B cell (primary cell): ENCODE data around the gene CLCC1. TPM values are rescaled to one million over a fixed set of nuclear protein-coding genes. Genes with fewer than 3 reads are reported as not detected.
A peak's percentile ranks its signal among the peaks of the same experiment; 100 is the strongest.

Experiments used
- ATAC-seq: fragments of 200-7000 bp; cut with Tn5 transposase; one replicate; pipeline ENCODE4 v1.10.0; 2021; ENCODE audit warnings: low read depth, mild to moderate bottlenecking, moderate number of reproducible peaks, moderate library complexity
- CTCF ChIA-PET: fragments of 350-600 bp; sonication (Branson Sonifier 250); formaldehyde crosslinking; loops from one replicate; lab custom pipeline; 2021; ENCODE audit warnings: antibody characterized with exemption, inconsistent platforms; lab: Charles Lee
- POLR2A ChIA-PET: fragments of 350-600 bp; sonication (Branson Sonifier 250); formaldehyde crosslinking; loops from one replicate; lab custom pipeline; 2021; ENCODE audit warnings: antibody characterized with exemption; lab: Charles Lee
- DNase-seq: peaks from one replicate; pipeline ENCODE4 v3.0.0; 2013
- H2AFZ ChIP-seq: 2 replicates; pipeline ENCODE4 v1.6.1; 2012; ENCODE audit warnings: mild to moderate bottlenecking, low read depth, low read length; ENCODE audit not compliant: insufficient read depth, poor library complexity, severe bottlenecking
- H3K27ac ChIP-seq, 2 donors: 1 replicate in 1 of 2; 2 replicates in 1 of 2; pipeline ENCODE4 v1.5.1; 2012 to 2013; ENCODE audit warnings: low read length in 2 of 2, mild to moderate bottlenecking in 2 of 2, moderate library complexity in 1 of 2
- H3K27me3 ChIP-seq, 4 experiments: fragments of 200-600 bp in 1 of 4; sonication (generic) in 1 of 4; replicated peaks in 1 of 4; 1 replicate in 2 of 4; 2 replicates in 2 of 4; pipeline versions ENCODE4 v1.6.1 to v1.7.0; 2013 to 2016; ENCODE audit warnings: low read length in 3 of 4, mild to moderate bottlenecking in 2 of 4, mixed read lengths in 1 of 4, moderate library complexity in 1 of 4; ENCODE audit not compliant: insufficient read depth in 4 of 4, control insufficient read depth in 3 of 4; ENCODE audit errors: control extremely low read depth in 1 of 4
- H3K36me3 ChIP-seq, 2 experiments: replicated peaks in 1 of 2; 1 replicate in 1 of 2; 2 replicates in 1 of 2; pipeline versions ENCODE4 v1.6.1 to v1.7.1; 2013; ENCODE audit warnings: low read length in 1 of 2; ENCODE audit not compliant: insufficient read depth in 2 of 2, control insufficient read depth in 1 of 2; ENCODE audit errors: control extremely low read depth in 1 of 2, extremely low read depth in 1 of 2
- H3K4me1 ChIP-seq, 2 donors: fragments of 200-600 bp in 1 of 2; sonication (generic) in 1 of 2; 1 replicate in 1 of 2; 2 replicates in 1 of 2; pipeline versions ENCODE4 v1.5.1 to v1.6.1; 2013 to 2017; ENCODE audit warnings: low read length in 2 of 2; ENCODE audit not compliant: control insufficient read depth in 2 of 2, insufficient read depth in 2 of 2
- H3K4me2 ChIP-seq: replicated peaks from 2 replicates; pipeline ENCODE3; 2012; ENCODE audit warnings: mild to moderate bottlenecking, low read depth, low read length; ENCODE audit not compliant: poor library complexity, severe bottlenecking
- H3K4me3 ChIP-seq, 5 experiments: fragments of 200-600 bp in 1 of 5; sonication (generic) in 1 of 5; 1 replicate in 3 of 5; 2 replicates in 2 of 5; pipeline versions ENCODE4 v1.5.1 to v1.7.0; 2011 to 2016; ENCODE audit warnings: low read length in 4 of 5, mild to moderate bottlenecking in 4 of 5, low read depth in 2 of 5, control low read depth in 1 of 5, moderate library complexity in 1 of 5; ENCODE audit not compliant: insufficient read depth in 1 of 5; ENCODE audit errors: control extremely low read depth in 1 of 5, extremely low read depth in 1 of 5
- H3K79me2 ChIP-seq: fragments of 200-600 bp; sonication (generic); one replicate; pipeline ENCODE4 v1.6.0; 2016; ENCODE audit warnings: low read length; ENCODE audit not compliant: control insufficient read depth, insufficient read depth
- H3K9ac ChIP-seq: fragments of 200-600 bp; sonication (generic); 2 replicates; pipeline ENCODE4 v1.6.1; 2017; ENCODE audit warnings: mild to moderate bottlenecking, low read length, moderate library complexity
- H3K9me3 ChIP-seq, 3 donors: one replicate each; pipeline versions ENCODE4 v1.6.1 to v1.7.1; 2013; ENCODE audit warnings: low read length in 2 of 3; ENCODE audit not compliant: control insufficient read depth in 2 of 3, insufficient read depth in 1 of 3; ENCODE audit errors: control extremely low read depth in 1 of 3
- H4K20me1 ChIP-seq: 2 replicates; pipeline ENCODE4 v1.6.0; 2012; ENCODE audit warnings: mild to moderate bottlenecking, low read length; ENCODE audit not compliant: insufficient read depth, control insufficient read depth, poor library complexity, severe bottlenecking
- H3K27ac Mint-ChIP-seq: one replicate; pipeline ENCODE4 v1.8.0; 2021; ENCODE audit warnings: mixed read lengths
- H3K27me3 Mint-ChIP-seq: one replicate; pipeline ENCODE4 v1.8.0; 2021; ENCODE audit warnings: mixed read lengths
- H3K4me1 Mint-ChIP-seq: one replicate; pipeline ENCODE4 v1.8.0; 2021; ENCODE audit warnings: mixed read lengths
- H3K4me3 Mint-ChIP-seq: one replicate; pipeline ENCODE4 v1.8.0; 2021; ENCODE audit warnings: mixed read lengths
- H3K9me3 Mint-ChIP-seq: one replicate; pipeline ENCODE4 v1.8.0; 2022; ENCODE audit warnings: mixed read lengths; ENCODE audit not compliant: insufficient read depth
- CTCF ChIP-seq: fragments of 200-600 bp; IDR thresholded peaks from one replicate; pipeline ENCODE4 v1.8.0; 2022; ENCODE audit warnings: antibody characterized with exemption, mild to moderate bottlenecking
- EZH2 ChIP-seq: IDR thresholded peaks from 2 replicates; pipeline ENCODE4 v1.6.1; 2012; ENCODE audit warnings: borderline replicate concordance, low read depth, mild to moderate bottlenecking, moderate library complexity, low read length; ENCODE audit not compliant: insufficient read depth, poor library complexity, severe bottlenecking
- WGBS: methylation state at CpG from one replicate; pipeline ENCODE4 v1.1.5; 2013; ENCODE audit warnings: missing lambda C conversion rate; ENCODE audit not compliant: insufficient coverage; 5-methylcytosine and 5-hydroxymethylcytosine counted together
- intact Hi-C: fragments of 100-400 bp; cut with micrococcal nuclease; formaldehyde crosslinking; loops from one replicate; pipeline ENCODE4 v1.10.0; 2022
- polyA plus RNA-seq: library from polyadenylated mRNA; depleted of rRNA; stranded (reverse); fragments of >200 nt; gene quantifications from 2 replicates; pipeline ENCODE4 v1.2.3, GENCODE V29; 2012
- total RNA-seq, 2 donors: library from RNA; stranded (reverse); fragments of 120-200 nt in 1 of 2; gene quantifications; 1 replicate in 1 of 2; 2 replicates in 1 of 2; pipeline versions ENCODE4 v1.2.3 to v1.2.4, GENCODE V29; 2013 to 2022

The CLCC1 gene
- total and polyA plus RNA-seq, 2 donors (not counting 1 experiment from before 2014, with no cell fraction given), result 6.5 to 26.9 TPM

DNA sequence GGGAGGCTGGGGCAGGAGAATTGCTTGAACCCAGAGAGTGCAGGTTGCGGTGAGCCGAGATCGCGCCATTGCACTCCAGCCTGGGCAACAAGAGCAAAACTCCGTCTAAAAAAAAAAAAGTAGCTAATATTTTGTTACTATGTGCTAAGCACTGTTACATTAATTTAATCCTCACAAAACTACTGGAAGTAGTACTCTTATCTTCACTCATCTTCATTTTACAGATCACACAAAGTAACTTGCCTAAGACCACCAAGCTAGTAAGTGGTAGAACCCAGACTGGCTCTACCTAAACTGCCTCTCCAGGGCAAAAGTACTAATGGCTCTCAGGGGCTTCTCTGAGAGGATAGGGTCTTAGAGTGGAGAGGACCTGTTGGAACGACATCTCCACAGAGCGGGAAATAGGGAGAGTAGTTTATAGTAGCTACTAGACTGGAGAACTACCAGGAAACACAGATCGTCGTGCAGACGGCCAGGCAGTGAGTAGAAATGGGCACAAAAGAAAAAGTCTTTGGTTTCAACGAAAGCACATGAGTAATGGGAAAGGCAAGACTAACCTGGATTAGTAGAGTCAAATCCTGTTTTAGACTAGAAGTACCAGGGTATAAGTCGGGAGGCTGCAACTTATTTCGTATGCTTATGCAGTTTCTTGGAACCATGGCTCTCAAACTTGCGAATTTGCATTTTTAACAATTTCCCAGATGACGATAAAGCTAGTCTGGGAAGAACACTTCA, 1.4 kb downstream of the CLCC1 start:
- H3K4me3 Mint-ChIP-seq, result peak overlapping the region; percentile 91
- Histone ChIP-seq H3K4me3 (peak overlapping the region in 4 of 5 experiments; percentile 56 to 94 (median 80)), H3K36me3 (peaks cover 0 to 15% of the 10 kb centered on the region in 2 experiments), H3K27me3 (no peaks in the 10 kb centered on the region), H4K20me1 (peaks cover 16% of the 10 kb centered on the region), H3K79me2 (peaks cover 58% of the 10 kb centered on the region), H3K9me3 (no peaks in the 10 kb centered on the region), H2AFZ (peak overlapping the region; percentile 83), H3K27ac (peak overlapping the region in 1 of 2 donors; percentile 94), H3K9ac (peak overlapping the region; percentile 85), H3K4me1 (peaks cover 16 to 17% of the 10 kb centered on the region in 2 donors), H3K4me2 (peak overlapping the region; percentile 80)
- WGBS, result 85% methylated on average over 9 of the region's 15 CpGs
- DNase-seq, result peak; percentile 13
- intact Hi-C loops, result loop anchor here (2.0 to 5.0 kb wide), 5 partner anchors 129 to 463 kb away; partner anchors contain the start of genes SARS1, STXBP3 and TMEM167B
- H3K4me1 Mint-ChIP-seq, result peaks cover 35% of the 10 kb centered on the region
- no peaks in the 10 kb centered on the region for H3K27me3 Mint-ChIP-seq
- no peaks in the 10 kb centered on the region for H3K9me3 Mint-ChIP-seq
- ChIA-PET CTCF (interaction anchor here (0.6 to 2.0 kb wide), 6 partner anchors 10 to 437 kb away, joined by 3 to 6 read pairs (median 4); partner anchors contain the start of gene EEIG2), POLR2A (interaction anchor here (1.7 kb wide), 1 partner anchor 80 kb away, joined by 7 read pairs; the partner anchor contains the start of gene WDR47)
- TF ChIP-seq CTCF, result no peak
- TF ChIP-seq EZH2, result no peak
- peak overlapping the region; percentile 95 for H3K27ac Mint-ChIP-seq
- ATAC-seq, result no peak

DNA sequence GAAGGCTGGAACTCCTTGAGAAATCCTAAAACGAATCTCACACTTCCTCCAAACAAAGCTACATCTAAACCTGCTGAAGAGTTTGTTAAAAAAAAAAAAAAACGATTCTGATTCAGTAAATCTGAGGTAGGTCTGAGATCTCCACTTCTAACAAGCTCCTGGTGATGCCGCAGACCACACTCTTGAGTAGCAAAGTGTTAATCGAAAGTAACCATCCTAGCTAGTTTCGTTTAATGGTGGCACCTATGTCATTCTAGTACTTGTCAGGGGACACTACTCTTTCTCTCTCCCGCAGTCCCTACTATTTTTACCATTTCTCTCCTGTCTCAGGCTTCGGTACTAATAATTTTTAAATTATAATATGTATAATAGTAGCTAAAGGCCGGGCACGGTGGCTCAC, 2.1 kb downstream of the CLCC1 start:
- TF ChIP-seq EZH2, result no peak
- no peak for TF ChIP-seq CTCF
- ATAC-seq (no peak), DNase-seq (no peak)
- 67% methylated on average over 1 of the region's 9 CpGs for WGBS
- ChIA-PET POLR2A (no interaction called here), CTCF (interaction anchor here (1.5 to 2.0 kb wide), 2 partner anchors 12 to 151 kb away, joined by 3 to 6 read pairs; a partner anchor contains a TSS)
- Mint-ChIP-seq H3K4me3 (no peak overlapping the region), H3K27me3 (no peaks in the 10 kb centered on the region), H3K9me3 (no peaks in the 10 kb centered on the region), H3K27ac (no peak overlapping the region), H3K4me1 (peaks cover 39% of the 10 kb centered on the region)
- no peak overlapping the region for H3K4me3 ChIP-seq
- H3K4me1 ChIP-seq, result peaks cover 16 to 17% of the 10 kb centered on the region in 2 donors
- H3K9ac ChIP-seq, result no peak overlapping the region
- peaks cover 0 to 16% of the 10 kb centered on the region in 2 experiments for H3K36me3 ChIP-seq
- peaks cover 21% of the 10 kb centered on the region for H4K20me1 ChIP-seq
- no peak overlapping the region for H2AFZ ChIP-seq
- intact Hi-C loops, result loop anchor here (5.0 kb wide), 2 partner anchors 214 to 251 kb away; partner anchors contain the start of genes SARS1 and STXBP3
- H3K27ac ChIP-seq, result no peak overlapping the region
- H3K9me3 ChIP-seq, result no peaks in the 10 kb centered on the region
- peak overlapping the region; percentile 19 for H3K4me2 ChIP-seq
- H3K79me2 ChIP-seq, result peaks cover 65% of the 10 kb centered on the region
- no peaks in the 10 kb centered on the region for H3K27me3 ChIP-seq
